ENCODE results near the gene FUOM.

The FUOM gene

DNA sequence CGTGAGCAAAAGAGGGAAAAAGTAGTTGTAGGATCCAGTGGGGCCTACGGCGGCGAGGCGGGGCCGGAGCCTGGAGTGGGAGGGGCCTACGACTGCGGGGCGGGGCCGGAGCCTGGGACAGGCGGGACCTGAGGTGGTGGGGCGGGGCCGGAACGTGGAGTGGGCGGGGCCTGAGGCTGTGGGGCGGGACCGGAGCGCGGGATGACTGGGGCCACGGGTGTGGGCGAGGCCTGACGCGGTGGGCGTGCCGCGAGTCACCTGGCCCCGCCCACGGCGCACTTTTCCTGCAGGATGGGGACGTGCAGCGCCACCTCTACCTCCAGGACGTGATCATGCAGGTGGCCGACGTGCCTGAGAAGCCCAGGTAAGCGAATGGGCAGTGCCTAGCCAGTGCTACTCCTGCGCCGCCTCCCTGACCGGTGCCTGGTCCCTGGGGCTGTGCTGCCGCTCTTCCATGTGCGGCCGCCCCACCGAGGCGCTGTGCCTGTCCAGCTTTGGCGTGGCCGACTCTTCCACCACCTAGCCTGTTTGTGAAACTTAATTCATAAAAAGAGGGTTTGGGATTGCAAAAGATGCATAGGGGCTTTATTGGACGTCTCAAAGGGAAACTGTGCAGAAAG is 48.6 kb downstream of the FUOM start:
- no peaks in the 10 kb centered on the region for H3K27me3 ChIP-seq (ENCODE audit: control insufficient read depth in 1 of 2, insufficient read depth in 2 of 2, low read length in 2 of 2)
- peak overlapping the region; percentile 93 to 95 for H3K4me3 ChIP-seq (ENCODE audit: low read length in 2 of 2)
- H3K27ac ChIP-seq (ENCODE audit: low read length): peak overlapping the region; percentile 84
- no peaks in the 10 kb centered on the region for H3K9me3 ChIP-seq (ENCODE audit: control insufficient read depth in 2 of 2, low read length in 2 of 2)
- peaks cover 14 to 16% of the 10 kb centered on the region in 2 donors for H3K36me3 ChIP-seq (ENCODE audit: control insufficient read depth in 2 of 2, insufficient read depth in 2 of 2, low read length in 2 of 2)
- peaks cover 28% of the 10 kb centered on the region for H3K4me1 ChIP-seq (ENCODE audit: control insufficient read depth, insufficient read depth, low read length)
- H3K9ac ChIP-seq (ENCODE audit: low read length in 2 of 2): peak overlapping the region; percentile 91 to 93

DNA sequence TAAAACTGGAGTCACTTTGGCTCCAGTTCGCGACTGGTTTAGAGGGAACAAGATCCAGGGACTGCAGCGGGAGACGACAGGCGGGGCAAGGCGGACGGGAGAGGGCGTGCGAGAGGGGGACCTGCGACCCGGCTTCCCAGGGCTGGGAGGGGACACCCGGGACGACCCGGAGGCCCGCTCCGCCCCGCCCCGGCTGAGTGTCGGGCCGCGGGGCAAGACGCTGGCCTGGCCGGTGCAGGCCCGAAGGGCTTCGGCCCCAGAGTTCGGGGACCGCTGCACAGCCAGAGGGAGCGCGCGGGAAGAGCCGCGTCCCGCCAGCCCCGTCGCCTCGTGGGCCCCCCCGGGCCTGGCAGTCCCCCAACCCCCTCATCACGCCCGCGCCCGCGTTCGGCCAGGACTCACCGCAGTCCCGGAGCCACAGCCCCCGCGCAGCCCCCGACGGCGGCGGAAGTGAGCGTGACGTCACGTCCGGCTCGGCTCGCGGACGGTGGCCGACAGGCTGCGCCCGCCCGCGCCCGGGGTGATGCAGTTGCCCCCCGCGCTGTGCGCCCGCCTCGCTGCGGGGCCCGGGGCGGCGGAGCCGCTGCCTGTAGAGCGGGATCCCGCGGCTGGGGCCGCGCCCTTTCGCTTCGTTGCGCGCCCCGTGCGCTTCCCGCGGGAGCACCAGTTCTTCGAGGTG is 49.3 kb downstream of the FUOM start, which contains the start of the genes TUBGCP2 and ZNF511:
Gene TUBGCP2, minus strand, starts transcription at position 452 of the 679 bp plus-strand sequence. CDS start 5,931 bp downstream, outside the sequence.
Gene ZNF511, plus strand, starts transcription at position 494 of the 679 bp plus-strand sequence. Its CDS starts 30 bp downstream, at position 524.
- peak within 1 kb of the TSS; percentile 93 to 95 for H3K4me3 ChIP-seq (ENCODE audit: low read length in 2 of 2)
- H3K9me3 ChIP-seq (ENCODE audit: control insufficient read depth in 2 of 2, low read length in 2 of 2): no peaks in the 10 kb centered on the region
- H3K27ac ChIP-seq (ENCODE audit: low read length): peak within 1 kb of the TSS; percentile 84
- H3K4me1 ChIP-seq (ENCODE audit: control insufficient read depth, insufficient read depth, low read length): peaks cover 28% of the 10 kb centered on the region
- peak within 1 kb of the TSS; percentile 91 to 93 for H3K9ac ChIP-seq (ENCODE audit: low read length in 2 of 2)
- H3K36me3 ChIP-seq (ENCODE audit: control insufficient read depth in 2 of 2, insufficient read depth in 2 of 2, low read length in 2 of 2): peaks cover 14 to 16% of the 10 kb centered on the region in 2 donors
- H3K27me3 ChIP-seq (ENCODE audit: control insufficient read depth in 1 of 2, insufficient read depth in 2 of 2, low read length in 2 of 2): no peaks in the 10 kb centered on the region

DNA sequence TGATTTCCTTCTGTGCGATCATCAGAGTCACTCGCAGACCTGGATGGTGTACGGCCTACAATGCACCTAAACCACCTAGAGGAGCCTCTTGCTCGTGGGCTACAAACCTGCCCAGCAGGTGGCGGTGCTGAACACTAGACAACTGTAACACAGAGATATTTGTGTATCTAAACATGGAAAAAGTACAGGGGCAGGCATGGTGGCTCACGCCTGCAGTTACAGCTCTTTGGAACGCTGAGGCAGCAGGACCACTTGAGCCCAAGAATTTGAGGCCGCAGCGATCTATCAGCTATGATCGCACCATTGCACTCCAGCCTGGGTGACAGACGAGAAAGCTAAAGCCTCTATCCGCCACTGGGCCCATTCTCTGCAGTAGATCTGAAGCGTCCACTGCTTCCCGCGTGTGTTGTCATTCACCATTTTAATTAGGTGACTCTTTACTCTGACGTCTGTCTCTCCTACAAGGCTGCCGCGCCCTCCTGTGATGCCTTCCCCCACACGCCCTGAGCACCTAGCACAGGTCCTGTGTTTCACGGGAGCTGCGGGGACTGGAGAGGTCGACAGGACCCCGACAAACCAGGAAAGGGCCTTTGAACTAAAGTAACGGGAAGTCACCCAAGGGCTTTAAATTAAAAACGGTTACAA is 49.9 kb downstream of the FUOM start:
- Histone ChIP-seq H3K9ac (ENCODE audit: low read length in 2 of 2) (peak overlapping the region; percentile 91 to 93), H3K4me1 (ENCODE audit: control insufficient read depth, insufficient read depth, low read length) (peaks cover 28% of the 10 kb centered on the region), H3K27me3 (ENCODE audit: control insufficient read depth in 1 of 2, insufficient read depth in 2 of 2, low read length in 2 of 2) (no peaks in the 10 kb centered on the region), H3K4me3 (ENCODE audit: low read length in 2 of 2) (peak overlapping the region; percentile 93 to 95), H3K9me3 (ENCODE audit: control insufficient read depth in 2 of 2, low read length in 2 of 2) (no peaks in the 10 kb centered on the region), H3K27ac (ENCODE audit: low read length) (peak overlapping the region; percentile 84), H3K36me3 (ENCODE audit: control insufficient read depth in 2 of 2, insufficient read depth in 2 of 2, low read length in 2 of 2) (peaks cover 12 to 16% of the 10 kb centered on the region in 2 donors)

DNA sequence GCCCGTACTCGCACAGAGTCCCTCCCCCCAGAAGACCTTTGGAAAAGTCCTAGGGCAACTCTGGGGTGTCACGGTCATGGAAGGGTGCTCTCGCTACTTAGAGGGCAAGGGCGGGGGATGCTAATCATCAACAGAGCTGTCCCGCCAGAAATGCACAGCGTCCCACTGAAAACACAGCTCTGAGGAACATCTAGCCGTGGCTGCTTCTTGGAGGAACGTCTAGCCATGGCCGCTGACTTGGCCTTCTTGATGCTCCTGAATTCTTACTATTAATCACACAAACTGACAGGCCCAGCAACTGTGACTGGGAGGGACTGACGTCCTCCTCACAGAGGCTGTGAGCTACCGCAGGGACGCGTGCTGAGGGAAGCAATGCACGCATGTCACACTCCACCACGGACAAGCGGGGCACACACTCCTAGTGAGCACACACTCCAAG is 50.9 kb downstream of the FUOM start:
- Histone ChIP-seq H3K9ac (ENCODE audit: low read length in 2 of 2) (peak overlapping the region in 1 of 2 donors; percentile 54), H3K27me3 (ENCODE audit: control insufficient read depth in 1 of 2, insufficient read depth in 2 of 2, low read length in 2 of 2) (no peaks in the 10 kb centered on the region), H3K36me3 (ENCODE audit: control insufficient read depth in 2 of 2, insufficient read depth in 2 of 2, low read length in 2 of 2) (peaks cover 17 to 20% of the 10 kb centered on the region in 2 donors), H3K27ac (ENCODE audit: low read length) (no peak overlapping the region), H3K4me1 (ENCODE audit: control insufficient read depth, insufficient read depth, low read length) (peaks cover 28% of the 10 kb centered on the region), H3K4me3 (ENCODE audit: low read length in 2 of 2) (peak overlapping the region; percentile 93 to 95), H3K9me3 (ENCODE audit: control insufficient read depth in 2 of 2, low read length in 2 of 2) (no peaks in the 10 kb centered on the region)

DNA sequence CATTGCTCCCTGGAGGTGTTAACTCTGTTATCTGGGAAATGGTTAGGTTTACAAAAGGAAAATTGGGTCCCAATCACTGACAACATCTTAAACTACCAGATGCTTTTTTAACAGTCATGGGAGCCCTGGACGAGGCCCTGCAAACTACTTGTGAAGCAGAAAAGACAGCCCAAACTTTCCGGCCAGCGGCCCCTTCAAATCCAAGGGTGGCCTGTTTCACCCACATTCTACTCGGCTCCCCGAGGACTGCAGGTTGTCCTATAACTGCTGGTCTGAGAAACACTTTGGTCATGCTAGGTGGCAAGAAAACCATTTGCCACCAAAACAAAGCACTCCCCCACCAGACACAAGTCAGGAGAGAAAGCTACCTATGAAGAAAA is 51.7 kb downstream of the FUOM start:
- H3K9ac ChIP-seq (ENCODE audit: low read length in 2 of 2): no peak overlapping the region
- H3K4me3 ChIP-seq (ENCODE audit: low read length in 2 of 2): no peak overlapping the region
- H3K27me3 ChIP-seq (ENCODE audit: control insufficient read depth in 1 of 2, insufficient read depth in 2 of 2, low read length in 2 of 2): no peaks in the 10 kb centered on the region
- no peaks in the 10 kb centered on the region for H3K9me3 ChIP-seq (ENCODE audit: control insufficient read depth in 2 of 2, low read length in 2 of 2)
- peaks cover 28% of the 10 kb centered on the region for H3K4me1 ChIP-seq (ENCODE audit: control insufficient read depth, insufficient read depth, low read length)
- peaks cover 14 to 20% of the 10 kb centered on the region in 2 donors for H3K36me3 ChIP-seq (ENCODE audit: control insufficient read depth in 2 of 2, insufficient read depth in 2 of 2, low read length in 2 of 2)
- H3K27ac ChIP-seq (ENCODE audit: low read length): no peak overlapping the region

All from stomach smooth muscle (tissue), 2 donors.